ENCODE results near the gene PREB. TPM values are rescaled to one million over a fixed set of nuclear protein-coding genes. Genes with fewer than 3 reads are reported as not detected.

The PREB gene
- total RNA-seq, 2 donors from 2014 or later, result 47.5 to 51.4 TPM

DNA sequence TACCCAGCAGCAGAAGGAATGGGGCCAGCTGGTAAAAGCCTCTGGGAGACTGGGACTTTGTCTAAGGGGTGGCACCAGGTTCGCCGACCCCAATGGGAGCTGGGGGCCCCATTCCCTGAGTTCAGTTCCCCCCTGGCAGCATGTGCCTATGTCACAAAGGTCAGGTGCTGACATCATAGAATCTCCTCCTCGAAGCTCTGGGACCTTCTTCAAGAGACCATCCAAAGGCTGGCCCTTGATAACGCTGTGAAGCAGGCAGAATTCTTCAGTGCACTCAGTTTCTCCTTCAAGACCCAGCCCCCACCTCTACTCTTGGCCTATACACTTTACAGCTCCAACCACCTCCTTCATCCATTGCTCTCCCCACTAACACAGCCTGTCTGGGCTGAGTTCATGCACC, 4.9 kb upstream of the PREB start, which contains the start of gene PRR30:
TSS of gene PRR30 (minus strand) at position 101 of the 400 bp plus-strand sequence. CDS start 1,081 bp downstream, outside the sequence.
- H3K27ac ChIP-seq, result no peak within 1 kb of the TSS
- TF ChIP-seq, protein P1, sequence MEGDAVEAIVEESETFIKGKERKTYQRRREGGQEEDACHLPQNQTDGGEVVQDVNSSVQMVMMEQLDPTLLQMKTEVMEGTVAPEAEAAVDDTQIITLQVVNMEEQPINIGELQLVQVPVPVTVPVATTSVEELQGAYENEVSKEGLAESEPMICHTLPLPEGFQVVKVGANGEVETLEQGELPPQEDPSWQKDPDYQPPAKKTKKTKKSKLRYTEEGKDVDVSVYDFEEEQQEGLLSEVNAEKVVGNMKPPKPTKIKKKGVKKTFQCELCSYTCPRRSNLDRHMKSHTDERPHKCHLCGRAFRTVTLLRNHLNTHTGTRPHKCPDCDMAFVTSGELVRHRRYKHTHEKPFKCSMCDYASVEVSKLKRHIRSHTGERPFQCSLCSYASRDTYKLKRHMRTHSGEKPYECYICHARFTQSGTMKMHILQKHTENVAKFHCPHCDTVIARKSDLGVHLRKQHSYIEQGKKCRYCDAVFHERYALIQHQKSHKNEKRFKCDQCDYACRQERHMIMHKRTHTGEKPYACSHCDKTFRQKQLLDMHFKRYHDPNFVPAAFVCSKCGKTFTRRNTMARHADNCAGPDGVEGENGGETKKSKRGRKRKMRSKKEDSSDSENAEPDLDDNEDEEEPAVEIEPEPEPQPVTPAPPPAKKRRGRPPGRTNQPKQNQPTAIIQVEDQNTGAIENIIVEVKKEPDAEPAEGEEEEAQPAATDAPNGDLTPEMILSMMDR (IDR thresholded peaks at IDR 0.05), result no peak

DNA sequence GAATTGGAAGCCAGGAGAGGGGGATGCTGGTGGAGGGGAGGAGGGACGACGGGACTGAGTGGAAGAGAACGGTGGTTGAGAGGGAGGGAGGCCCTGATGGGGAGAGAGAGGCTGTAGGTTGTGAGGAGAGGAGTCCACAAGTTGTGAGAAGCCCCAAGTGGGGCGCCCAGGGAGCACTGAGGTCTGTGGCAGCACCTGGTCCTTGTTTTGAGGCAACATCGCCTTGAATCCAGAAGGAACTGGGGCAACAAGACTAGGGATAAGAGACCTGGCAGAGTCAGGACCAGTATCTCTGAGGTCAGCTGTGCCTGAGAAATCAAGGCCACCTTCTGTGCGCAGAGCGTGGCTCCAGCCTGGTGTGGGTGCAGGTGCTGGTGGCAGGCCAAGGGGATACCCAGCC, 3.7 kb upstream of the PREB start:
- H3K9me3 ChIP-seq, result no peaks in the 10 kb centered on the region

More for the DNA sequence above, 4.9 kb upstream of the PREB start, which contains the start of gene PRR30:
- Histone ChIP-seq H3K9me3 (no peaks in the 10 kb centered on the region), H3K4me1 (peaks cover 0 to 3% of the 10 kb centered on the region in 2 donors), H3K36me3 (no peaks in the 10 kb centered on the region), H3K4me3 (no peak within 1 kb of the TSS), H3K27me3 (no peaks in the 10 kb centered on the region)
- DNase-seq (ENCODE audit: low spot score), result no peak

DNA sequence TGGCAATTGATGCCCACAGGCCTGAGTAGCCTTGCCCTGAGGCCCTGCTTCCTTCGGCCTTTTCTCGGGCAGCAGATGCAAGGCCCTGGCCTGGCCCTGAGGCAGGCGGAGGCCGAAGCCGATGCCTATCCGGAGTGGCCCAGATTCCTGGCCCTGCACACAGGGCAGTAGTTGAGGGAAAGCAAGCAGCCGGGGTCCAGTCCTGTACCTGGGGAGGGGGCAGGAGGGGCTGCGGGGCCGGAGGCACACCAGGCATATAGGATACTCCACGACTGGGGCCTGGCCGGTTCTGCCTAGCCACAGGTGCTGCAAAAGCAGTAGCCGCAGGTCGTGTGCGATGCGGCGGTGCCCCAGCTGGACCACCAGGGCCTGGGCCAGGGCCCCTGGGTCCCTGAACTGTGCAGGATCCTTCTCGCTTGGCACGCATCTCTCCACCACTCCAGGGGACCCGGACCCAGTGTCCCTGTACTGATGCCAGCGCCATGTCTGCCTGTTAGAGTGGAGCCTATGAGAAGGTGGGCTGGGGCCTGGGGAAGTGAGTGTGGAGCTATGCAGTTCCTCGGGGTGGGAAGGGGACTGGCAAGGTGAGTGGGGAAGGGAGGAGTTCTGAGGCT, 3.0 kb upstream of the PREB start:
- H3K4me3 ChIP-seq, result no peak overlapping the region
- H3K27ac ChIP-seq, result no peak overlapping the region
- H3K9me3 ChIP-seq, result no peaks in the 10 kb centered on the region
- no peaks in the 10 kb centered on the region for H3K27me3 ChIP-seq
- peaks cover 0 to 21% of the 10 kb centered on the region in 2 donors for H3K4me1 ChIP-seq
- peaks cover 1% of the 10 kb centered on the region for H3K36me3 ChIP-seq
- TF ChIP-seq, protein P1 (IDR thresholded peaks at IDR 0.05), result no peak
- no peak for DNase-seq (ENCODE audit: low spot score)

More for the DNA sequence above, 3.7 kb upstream of the PREB start:
- Histone ChIP-seq H3K27ac (no peak overlapping the region), H3K4me3 (no peak overlapping the region), H3K36me3 (no peaks in the 10 kb centered on the region), H3K4me1 (peaks cover 0 to 14% of the 10 kb centered on the region in 2 donors), H3K27me3 (no peaks in the 10 kb centered on the region)
- no peak for DNase-seq (ENCODE audit: low spot score)
- TF ChIP-seq, protein P1 (IDR thresholded peaks at IDR 0.05), result no peak

DNA sequence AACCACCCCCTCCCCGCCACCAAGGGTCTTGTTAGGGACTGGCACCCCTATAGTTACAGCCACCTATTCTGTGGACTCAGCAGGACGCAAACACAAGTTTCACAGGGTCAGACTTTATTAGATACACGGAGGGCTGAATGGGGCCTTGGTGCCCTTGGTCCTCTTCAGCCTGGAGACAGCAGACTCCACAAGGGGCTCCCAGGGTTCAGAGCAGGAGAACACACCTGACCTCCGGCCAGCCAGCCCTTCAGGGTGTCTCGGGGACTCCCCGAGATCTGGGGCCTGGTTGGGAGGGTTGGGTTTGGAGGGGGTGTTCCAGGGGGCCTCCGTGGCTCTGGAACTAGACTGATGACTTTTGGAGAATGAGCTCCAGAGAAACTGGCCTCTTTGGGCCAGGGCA, 2.3 kb upstream of the PREB start:
- Histone ChIP-seq H3K36me3 (peaks cover 8% of the 10 kb centered on the region), H3K27me3 (no peaks in the 10 kb centered on the region), H3K27ac (no peak overlapping the region), H3K4me1 (peaks cover 0 to 23% of the 10 kb centered on the region in 2 donors), H3K9me3 (no peaks in the 10 kb centered on the region), H3K4me3 (no peak overlapping the region)
- no peak for DNase-seq (ENCODE audit: low spot score)
- TF ChIP-seq, protein P1 (IDR thresholded peaks at IDR 0.05), result no peak

DNA sequence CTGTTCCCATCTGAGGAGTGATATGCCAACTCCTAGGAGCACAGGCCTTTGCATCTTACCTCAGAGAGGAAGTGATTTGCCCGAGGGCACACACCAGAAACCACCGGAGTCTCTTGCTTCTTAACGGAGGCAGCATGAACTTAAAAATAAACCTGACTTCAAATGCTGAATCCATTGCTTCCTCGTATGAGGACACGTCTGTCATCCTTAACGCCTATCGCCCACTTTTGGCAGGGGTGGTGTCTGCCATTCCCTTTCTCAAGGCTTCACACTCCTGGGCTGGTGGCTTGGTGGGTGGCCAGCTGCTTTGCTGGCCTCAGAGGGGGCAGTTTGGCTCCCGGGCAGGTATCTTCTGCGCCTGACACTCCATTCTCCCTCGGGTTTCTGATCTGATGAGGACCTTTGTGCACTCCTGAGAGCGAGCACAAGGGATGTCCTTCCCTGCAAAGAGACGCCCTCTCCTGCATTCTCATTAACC, 1.1 kb upstream of the PREB start:
- Histone ChIP-seq H3K27ac (no peak overlapping the region), H3K4me1 (peaks cover 0 to 23% of the 10 kb centered on the region in 2 donors), H3K36me3 (peaks cover 20% of the 10 kb centered on the region), H3K4me3 (no peak overlapping the region), H3K9me3 (no peaks in the 10 kb centered on the region), H3K27me3 (no peaks in the 10 kb centered on the region)
- DNase-seq (ENCODE audit: low spot score), result no peak
- TF ChIP-seq, protein P1 (IDR thresholded peaks at IDR 0.05), result no peak
